GM12878 (cell line): ENCODE data around the gene DHRS7B. TPM values are rescaled to one million over a fixed set of nuclear protein-coding genes. Genes with fewer than 3 reads are reported as not detected.

Experiments used
- ATAC-seq: fragments of 200-7000 bp; cut with Tn5 transposase; 3 replicates; pipeline ENCODE4 v1.9.1; 2020; ENCODE audit warnings: mild to moderate bottlenecking, moderate library complexity
- BruUV-seq: library from RNA; stranded (reverse); fragments of 400-500 nt; replicated peaks from 2 replicates; lab custom pipeline; 2021; lab: Mats Ljungman, UMichigan
- CTCF ChIA-PET: fragments of 300-600 bp; sonication (Branson Sonifier 250); formaldehyde crosslinking; extraction: SDS; loops from one replicate; lab custom pipeline; 2021; ENCODE audit warnings: inconsistent platforms; lab: Yijun Ruan, JAX
- POLR2A ChIA-PET: fragments of 350-600 bp; formaldehyde crosslinking; extraction: SDS; loops from one replicate; lab custom pipeline; 2021; ENCODE audit warnings: inconsistent platforms; lab: Charles Lee
- RAD21 ChIA-PET: fragments of 300-600 bp; sonication (Branson Sonifier 250); formaldehyde crosslinking; loops from one replicate; lab custom pipeline; 2023; ENCODE audit warnings: antibody characterized with exemption; ENCODE audit not compliant: unreplicated experiment; lab: Charles Lee
- SMC1A ChIA-PET: fragments of 300-600 bp; sonication (Branson Sonifier 250); formaldehyde crosslinking; loops from one replicate; lab custom pipeline; 2023; ENCODE audit not compliant: unreplicated experiment, uncharacterized antibody; lab: Charles Lee
- DNase-seq: peaks from one replicate; pipeline ENCODE4 v3.0.0-alpha.2; 2011; ENCODE audit warnings: low read depth, low spot score
- FAIRE-seq: peaks from 3 replicates; lab custom pipeline; 2011; peaks lifted over from hg19 to GRCh38; lab: Jason Lieb, UNC
- H2AFZ ChIP-seq: 2 replicates; pipeline ENCODE4 v1.6.0; 2011; ENCODE audit warnings: low read depth, low read length, control low read depth; ENCODE audit not compliant: control insufficient read depth
- H3K27ac ChIP-seq: 2 replicates; pipeline ENCODE4 v1.5.1; 2011; ENCODE audit warnings: control low read depth; ENCODE audit not compliant: control insufficient read depth, insufficient read depth
- H3K27me3 ChIP-seq, 2 experiments: replicated peaks in 1 of 2; 2 replicates each; pipeline versions ENCODE4 v1.6.0 to v1.6.1; 2011; ENCODE audit warnings: low read length in 1 of 2; ENCODE audit not compliant: control insufficient read depth in 2 of 2, insufficient read depth in 2 of 2
- H3K36me3 ChIP-seq, 2 experiments: 2 replicates each; pipeline ENCODE4 v1.5.1; 2011; ENCODE audit warnings: low read length in 1 of 2; ENCODE audit not compliant: control insufficient read depth in 2 of 2, insufficient read depth in 2 of 2
- H3K4me1 ChIP-seq: 2 replicates; pipeline ENCODE4 v1.6.1; 2011; ENCODE audit warnings: mild to moderate bottlenecking, low read length, moderate library complexity, mixed read lengths; ENCODE audit not compliant: control insufficient read depth, insufficient read depth
- H3K4me2 ChIP-seq: 2 replicates; pipeline ENCODE4 v1.6.0; 2011; ENCODE audit warnings: control low read depth; ENCODE audit not compliant: control insufficient read depth, insufficient read depth
- H3K4me3 ChIP-seq: fragments of 200-600 bp; sonication (generic); 2 replicates; pipeline ENCODE4 v1.5.1; 2016
- H3K79me2 ChIP-seq: 2 replicates; pipeline ENCODE4 v1.6.0; 2011; ENCODE audit warnings: low read length; ENCODE audit not compliant: control insufficient read depth, insufficient read depth
- H3K9ac ChIP-seq: 2 replicates; pipeline ENCODE4 v1.8.0; 2011; ENCODE audit warnings: low read length, control low read depth, mixed read lengths; ENCODE audit not compliant: control insufficient read depth, insufficient read depth
- H3K9me3 ChIP-seq: replicated peaks from 3 replicates; pipeline ENCODE4 v1.5.1; 2011; ENCODE audit warnings: mild to moderate bottlenecking, low read length; ENCODE audit not compliant: control insufficient read depth, insufficient read depth
- H4K20me1 ChIP-seq: 2 replicates; pipeline ENCODE4 v1.6.0; 2011; ENCODE audit not compliant: control insufficient read depth, insufficient read depth
- ATF3 ChIP-seq: IDR thresholded peaks from 2 replicates; pipeline ENCODE4 v1.6.1; 2011; ENCODE audit warnings: low read depth, mild to moderate bottlenecking, low read length, moderate library complexity, borderline replicate concordance; ENCODE audit errors: extremely low read depth
- CBFB ChIP-seq: IDR thresholded peaks from 2 replicates; pipeline ENCODE4 v1.6.1; 2016; ENCODE audit warnings: antibody characterized with exemption, low read depth
- CEBPB ChIP-seq, 2 experiments: fragments of 150-350 bp in 1 of 2; IDR thresholded peaks; 2 replicates each; pipeline ENCODE4 v1.6.1; 2012 to 2014; ENCODE audit warnings: low read depth in 2 of 2, low read length in 2 of 2, borderline replicate concordance in 1 of 2, inconsistent platforms in 1 of 2
- CHD1 ChIP-seq: IDR thresholded peaks from 2 replicates; pipeline ENCODE4 v1.6.1; 2012; ENCODE audit warnings: low read depth, low read length, improper control_type of control experiment
- IKZF2 ChIP-seq, 2 experiments: fragments of 450-650 bp; IDR thresholded peaks; 2 replicates each; pipeline ENCODE4 v1.6.1; 2017; ENCODE audit warnings: mild to moderate bottlenecking in 2 of 2, moderate library complexity in 2 of 2
- SRF ChIP-seq, 2 experiments: IDR thresholded peaks; 2 replicates each; pipeline ENCODE4 v1.6.1; 2011; ENCODE audit warnings: low read depth in 2 of 2, low read length in 2 of 2, mild to moderate bottlenecking in 1 of 2, moderate library complexity in 1 of 2
- TAF1 ChIP-seq: IDR thresholded peaks from 2 replicates; pipeline ENCODE4 v1.6.1; 2011; ENCODE audit warnings: mild to moderate bottlenecking, low read depth, low read length, borderline replicate concordance
- ZNF384 ChIP-seq: IDR thresholded peaks from 2 replicates; pipeline ENCODE4 v1.6.1; 2012; ENCODE audit warnings: low read depth, mild to moderate bottlenecking, low read length, improper control_type of control experiment, borderline replicate concordance
- WGBS: methylation state at CpG from one replicate; pipeline ENCODE4 v1.1.6; 2016; ENCODE audit warnings: low lambda C conversion rate; ENCODE audit not compliant: insufficient replicate concordance, insufficient coverage; ENCODE audit errors: missing lambda C conversion rate; 5-methylcytosine and 5-hydroxymethylcytosine counted together
- in situ Hi-C: fragments of 300-500 bp; cut with MboI; formaldehyde crosslinking; loops from 9 replicates; pipeline ENCODE4 v1.14.3; 2018; ENCODE audit warnings: mixed read lengths
- intact Hi-C: fragments of 100-400 bp; cut with micrococcal nuclease; formaldehyde crosslinking; loops from one replicate; pipeline ENCODE4 v1.14.2; 2022; ENCODE audit not compliant: unreplicated experiment
- polyA plus RNA-seq, 11 experiments: library from polyadenylated mRNA; depleted of rRNA in 4 of 11; unstranded in 6 of 11; stranded (reverse) in 5 of 11; fragments of >200 nt; fragmentation: Nextera tagmentation in 4 of 11; fragmentation: Illumina TruSeq in 1 of 11; extraction: Ambion mirVana in 4 of 11; extraction: Trizol in 1 of 11; gene quantifications; 1 replicate in 1 of 11; 2 replicates in 10 of 11; pipeline versions ENCODE4 v1.2.1 to v1.2.3, GENCODE V29; 2011 to 2016; ENCODE audit warnings: inconsistent platforms in 2 of 11, missing spikeins in 2 of 11, low read depth in 1 of 11
- total RNA-seq, 4 experiments: library from RNA; depleted of rRNA in 3 of 4; stranded (reverse); fragments of >200 nt in 3 of 4; fragmentation: Illumina TruSeq in 1 of 4; extraction: Trizol in 1 of 4; gene quantifications; 2 replicates each; pipeline versions ENCODE4 v1.2.1 to v1.2.3, GENCODE V29; 2013 to 2021
- TF ChIP-seq, protein P1 (sequence below): IDR thresholded peaks from 2 replicates; pipeline ENCODE4 v1.6.1; 2011; ENCODE audit warnings: borderline replicate concordance, low read depth, mild to moderate bottlenecking, moderate library complexity, mixed read lengths, low read length; ENCODE audit not compliant: insufficient read depth; ENCODE audit errors: extremely low read length
- TF ChIP-seq, protein P2 (sequence below): fragments of 450-650 bp; IDR thresholded peaks from 2 replicates; pipeline ENCODE4 v1.6.1; 2018; ENCODE audit warnings: borderline replicate concordance, mild to moderate bottlenecking; ENCODE audit not compliant: partially characterized antibody

DHRS7B gene
- total and polyA plus RNA-seq, 10 of the 15 experiments (the other 5 are each of a cell fraction or from before 2014, with no cell fraction given), result 11.1 to 35.6 (median 23.0) TPM

- Histone ChIP-seq H3K4me3 (no peak overlapping the region), H4K20me1 (no peaks in the 10 kb centered on the region)
- TF ChIP-seq CBFB, result no peak
- no peak for TF ChIP-seq CHD1
- no peak for TF ChIP-seq TAF1
- TF ChIP-seq, protein P1, sequence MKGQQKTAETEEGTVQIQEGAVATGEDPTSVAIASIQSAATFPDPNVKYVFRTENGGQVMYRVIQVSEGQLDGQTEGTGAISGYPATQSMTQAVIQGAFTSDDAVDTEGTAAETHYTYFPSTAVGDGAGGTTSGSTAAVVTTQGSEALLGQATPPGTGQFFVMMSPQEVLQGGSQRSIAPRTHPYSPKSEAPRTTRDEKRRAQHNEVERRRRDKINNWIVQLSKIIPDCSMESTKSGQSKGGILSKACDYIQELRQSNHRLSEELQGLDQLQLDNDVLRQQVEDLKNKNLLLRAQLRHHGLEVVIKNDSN, result no peak
- TF ChIP-seq SRF (IDR thresholded peaks at IDR 0.05; ENCODE audit: low read depth in 2 of 2, low read length in 2 of 2), result no peak
- no peak for TF ChIP-seq ZNF384
- no peak for TF ChIP-seq ATF3
- TF ChIP-seq IKZF2 (IDR thresholded peaks at IDR 0.05), result no peak
- no peak for TF ChIP-seq CEBPB (IDR thresholded peaks at IDR 0.05; ENCODE audit: borderline replicate concordance in 1 of 2, low read depth in 2 of 2, low read length in 2 of 2)
- TF ChIP-seq, protein P2, sequence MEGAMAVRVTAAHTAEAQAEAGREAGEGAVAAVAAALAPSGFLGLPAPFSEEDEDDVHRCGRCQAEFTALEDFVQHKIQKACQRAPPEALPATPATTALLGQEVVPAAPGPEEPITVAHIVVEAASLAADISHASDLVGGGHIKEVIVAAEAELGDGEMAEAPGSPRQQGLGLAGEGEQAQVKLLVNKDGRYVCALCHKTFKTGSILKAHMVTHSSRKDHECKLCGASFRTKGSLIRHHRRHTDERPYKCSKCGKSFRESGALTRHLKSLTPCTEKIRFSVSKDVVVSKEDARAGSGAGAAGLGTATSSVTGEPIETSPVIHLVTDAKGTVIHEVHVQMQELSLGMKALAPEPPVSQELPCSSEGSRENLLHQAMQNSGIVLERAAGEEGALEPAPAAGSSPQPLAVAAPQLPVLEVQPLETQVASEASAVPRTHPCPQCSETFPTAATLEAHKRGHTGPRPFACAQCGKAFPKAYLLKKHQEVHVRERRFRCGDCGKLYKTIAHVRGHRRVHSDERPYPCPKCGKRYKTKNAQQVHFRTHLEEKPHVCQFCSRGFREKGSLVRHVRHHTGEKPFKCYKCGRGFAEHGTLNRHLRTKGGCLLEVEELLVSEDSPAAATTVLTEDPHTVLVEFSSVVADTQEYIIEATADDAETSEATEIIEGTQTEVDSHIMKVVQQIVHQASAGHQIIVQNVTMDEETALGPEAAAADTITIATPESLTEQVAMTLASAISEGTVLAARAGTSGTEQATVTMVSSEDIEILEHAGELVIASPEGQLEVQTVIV, result no peak
- TF ChIP-seq, all 136 proteins: peak for 0
- in situ Hi-C loops (no loop called here), intact Hi-C loops (no loop called here)
- ATAC-seq (no peak), FAIRE-seq (no peak), DNase-seq (no peak)
- no peaks in the 10 kb centered on the region for H3K79me2 ChIP-seq
- ChIA-PET CTCF (no interaction called here), RAD21 (no interaction called here), SMC1A (no interaction called here), POLR2A (no interaction called here)
- H3K4me2 ChIP-seq, result no peak overlapping the region
- no peak overlapping the region for H3K9ac ChIP-seq
- H3K27me3 ChIP-seq, result no peaks in the 10 kb centered on the region
- no peaks in the 10 kb centered on the region for H3K9me3 ChIP-seq
- BruUV-seq, result no TSS peak
- H3K36me3 ChIP-seq, result peaks cover 12 to 13% of the 10 kb centered on the region in 2 experiments; a peak in 3 of 4 replicates
- WGBS, result 98% methylated on average over 3 of the region's 3 CpGs
- no peak overlapping the region for H3K27ac ChIP-seq
- no peak overlapping the region for H2AFZ ChIP-seq
- no peaks in the 10 kb centered on the region for H3K4me1 ChIP-seq
Measured at GRCh38 chr17:21184570-21184969, 57.8 kb downstream of the DHRS7B start.
